Activated T-cell treated with anti-CD3 and anti-CD28 coated beads, Interleukin-2, amount 50 U/mL, for 72 hours (primary cell): Measurements from ENCODE around the gene CTSA. TPM values are rescaled to one million over a fixed set of nuclear protein-coding genes. Genes with fewer than 3 reads are reported as not detected.

Experiments used
- ATAC-seq, 2 donors: fragments of 150-1000 bp; cut with Tn5 transposase; replicated peaks in 1 of 2; 2 replicates each; pipeline ENCODE4 v1.10.0; 2021; ENCODE audit warnings: moderate library complexity in 2 of 2, mild to moderate bottlenecking in 1 of 2
- DNase-seq, 2 donors: peaks; one replicate each; pipeline ENCODE4 v3.0.0; 2021 to 2022; ENCODE audit warnings: mixed read lengths in 1 of 2
- H3K27ac Mint-ChIP-seq: one replicate; pipeline ENCODE4 v1.8.0; 2022; ENCODE audit warnings: mild to moderate bottlenecking, moderate library complexity, mixed read lengths
- H3K27me3 Mint-ChIP-seq: one replicate; pipeline ENCODE4 v1.8.0; 2022; ENCODE audit warnings: low read depth, mixed read lengths
- H3K36me3 Mint-ChIP-seq, 2 donors: one replicate each; pipeline ENCODE4 v1.8.0; 2022; ENCODE audit warnings: mixed read lengths in 2 of 2, mild to moderate bottlenecking in 1 of 2; ENCODE audit not compliant: insufficient read depth in 2 of 2
- H3K4me1 Mint-ChIP-seq: one replicate; pipeline ENCODE4 v1.8.0; 2022; ENCODE audit warnings: low read depth, mixed read lengths
- H3K4me3 Mint-ChIP-seq, 2 donors: one replicate each; pipeline ENCODE4 v1.8.0; 2022; ENCODE audit warnings: mild to moderate bottlenecking in 2 of 2, mixed read lengths in 2 of 2, moderate library complexity in 2 of 2
- H3K9me3 Mint-ChIP-seq, 2 donors: one replicate each; pipeline ENCODE4 v1.8.0; 2022; ENCODE audit warnings: mixed read lengths in 2 of 2
- total RNA-seq, 2 donors: library from RNA; stranded (reverse); gene quantifications; one replicate each; pipeline ENCODE4 v1.2.3, GENCODE V29; 2022

Gene CTSA
- total RNA-seq: 10 to 100 TPM; 37.0 to 59.1 TPM

GRCh38 chr20:45890985-45891983, at the start of gene CTSA, which contains the start of gene NEURL2:
CTSA (plus strand) TSS chr20:45891335; CDS start chr20:45891569, 234 bp downstream.
NEURL2 (minus strand) TSS chr20:45891208; CDS start chr20:45890991, 217 bp downstream.
- Mint-ChIP-seq H3K4me1 (peaks cover 22% of the 10 kb centered on the region), H3K27ac (peak within 1 kb of the TSS; percentile 82), H3K36me3 (peaks cover 0 to 2% of the 10 kb centered on the region in 2 donors), H3K9me3 (no peaks in the 10 kb centered on the region), H3K4me3 (peak within 1 kb of the TSS; percentile 94), H3K27me3 (no peaks in the 10 kb centered on the region)
- ATAC-seq (peak; percentile 84), DNase-seq (peak; percentile 87 to 92)

- no peak for ATAC-seq
Measured at GRCh38 chr20:45841407-45842129, 49.6 kb upstream of the CTSA start.

DNA sequence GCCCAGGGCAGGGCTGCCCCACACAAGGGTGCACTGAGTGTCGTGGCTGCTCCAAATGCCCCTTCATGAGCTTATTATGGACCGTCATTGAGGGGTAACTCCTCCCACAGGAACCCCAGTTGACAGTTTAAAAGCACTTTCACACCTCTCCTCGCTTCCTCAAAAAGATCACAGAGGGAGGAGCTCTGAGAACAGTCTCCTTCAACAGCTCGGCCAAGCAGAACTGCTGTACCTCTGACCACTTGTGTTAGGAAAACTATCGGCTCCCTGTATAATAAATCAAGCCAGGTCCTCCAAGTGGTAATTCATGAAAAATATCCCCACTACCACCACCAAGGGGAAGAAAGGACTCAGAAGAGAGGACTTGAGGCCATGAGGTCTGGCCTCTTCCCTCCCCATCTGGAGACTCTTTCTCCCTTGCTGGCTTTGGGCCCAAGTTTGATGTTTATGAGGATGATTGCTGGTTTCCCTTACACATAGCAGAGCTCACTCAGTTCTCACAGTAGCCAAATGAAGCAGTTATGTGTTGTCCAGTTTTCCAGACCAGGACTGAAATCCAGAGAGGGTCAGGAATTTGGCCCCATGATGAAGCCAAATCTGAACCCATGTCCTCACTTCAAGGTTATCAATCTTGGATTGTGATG, 48.8 kb upstream of the CTSA start:
- Mint-ChIP-seq H3K27me3 (no peaks in the 10 kb centered on the region), H3K4me1 (no peaks in the 10 kb centered on the region), H3K27ac (no peak overlapping the region), H3K36me3 (peaks cover 2 to 8% of the 10 kb centered on the region in 2 donors), H3K9me3 (no peaks in the 10 kb centered on the region), H3K4me3 (no peak overlapping the region)
- ATAC-seq: no peak
- DNase-seq: no peak

More at GRCh38 chr20:45841407-45842129, 49.6 kb upstream of the CTSA start:
- no peak overlapping the region for H3K4me3 Mint-ChIP-seq
- no peaks in the 10 kb centered on the region for H3K4me1 Mint-ChIP-seq
- no peaks in the 10 kb centered on the region for H3K9me3 Mint-ChIP-seq
- H3K27me3 Mint-ChIP-seq: no peaks in the 10 kb centered on the region
- H3K27ac Mint-ChIP-seq: no peak overlapping the region
- no peak for DNase-seq
- peaks cover 2 to 8% of the 10 kb centered on the region in 2 donors for H3K36me3 Mint-ChIP-seq

DNA sequence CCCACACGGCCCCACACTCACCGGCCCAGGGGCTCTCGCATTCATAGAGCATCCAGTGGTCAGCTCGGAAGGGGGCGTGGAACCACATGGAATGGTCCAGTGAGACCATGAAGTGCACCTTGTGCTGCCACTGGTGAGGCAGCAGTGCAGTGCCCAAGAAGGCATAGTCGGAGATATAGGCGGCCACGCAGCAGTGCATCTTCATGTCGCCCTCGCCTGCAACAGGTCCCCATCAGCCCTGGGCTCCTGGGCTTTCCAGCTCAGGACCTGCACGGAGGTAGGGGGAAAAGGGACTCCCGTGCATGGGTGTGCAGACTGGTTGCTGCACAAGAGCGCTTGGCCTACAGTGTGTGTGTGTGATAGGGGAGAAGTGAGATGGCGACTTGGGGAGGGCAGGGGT, 47.6 kb upstream of the CTSA start:
- Mint-ChIP-seq H3K4me1 (no peaks in the 10 kb centered on the region), H3K9me3 (no peaks in the 10 kb centered on the region), H3K27me3 (no peaks in the 10 kb centered on the region), H3K36me3 (peaks cover 2 to 8% of the 10 kb centered on the region in 2 donors), H3K4me3 (no peak overlapping the region), H3K27ac (no peak overlapping the region)
- no peak for ATAC-seq
- no peak for DNase-seq

DNA sequence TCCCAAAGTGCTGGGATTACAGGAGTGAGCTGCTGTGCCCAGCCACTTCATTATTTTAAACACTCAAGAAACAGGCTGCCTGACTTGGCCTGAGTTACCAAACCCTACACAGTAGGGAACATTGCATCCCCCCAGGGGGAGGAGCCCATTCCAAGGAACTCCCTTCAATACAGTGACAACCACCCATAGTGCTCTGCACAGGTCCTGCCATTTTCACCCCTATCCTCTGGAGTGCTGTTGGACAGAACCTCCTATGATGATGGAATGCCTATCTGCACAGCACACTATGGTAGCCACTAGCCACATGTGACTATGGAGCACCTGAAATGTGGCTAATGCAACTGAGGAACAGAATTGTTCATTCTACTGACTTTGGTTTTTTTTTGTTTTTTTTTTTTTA, 45.7 kb upstream of the CTSA start:
- Mint-ChIP-seq H3K36me3 (peaks cover 2 to 8% of the 10 kb centered on the region in 2 donors), H3K9me3 (no peaks in the 10 kb centered on the region), H3K4me3 (no peak overlapping the region), H3K27me3 (no peaks in the 10 kb centered on the region), H3K27ac (no peak overlapping the region), H3K4me1 (no peaks in the 10 kb centered on the region)
- DNase-seq (no peak), ATAC-seq (no peak)

- H3K27ac Mint-ChIP-seq: no peak overlapping the region
- ATAC-seq: no peak
- no peaks in the 10 kb centered on the region for H3K4me1 Mint-ChIP-seq
- no peak overlapping the region for H3K4me3 Mint-ChIP-seq
- no peak for DNase-seq
- no peaks in the 10 kb centered on the region for H3K9me3 Mint-ChIP-seq
- peaks cover 3 to 9% of the 10 kb centered on the region in 2 donors for H3K36me3 Mint-ChIP-seq
- no peaks in the 10 kb centered on the region for H3K27me3 Mint-ChIP-seq
Measured at GRCh38 chr20:45848421-45848820, 42.7 kb upstream of the CTSA start.

GRCh38 chr20:45848969-45849582, 42.1 kb upstream of the CTSA start:
- no peak overlapping the region for H3K4me3 Mint-ChIP-seq
- H3K9me3 Mint-ChIP-seq: no peaks in the 10 kb centered on the region
- no peak overlapping the region for H3K27ac Mint-ChIP-seq
- H3K4me1 Mint-ChIP-seq: no peaks in the 10 kb centered on the region
- H3K36me3 Mint-ChIP-seq: peaks cover 3 to 8% of the 10 kb centered on the region in 2 donors
- no peak for ATAC-seq
- no peak for DNase-seq
- no peaks in the 10 kb centered on the region for H3K27me3 Mint-ChIP-seq

DNA sequence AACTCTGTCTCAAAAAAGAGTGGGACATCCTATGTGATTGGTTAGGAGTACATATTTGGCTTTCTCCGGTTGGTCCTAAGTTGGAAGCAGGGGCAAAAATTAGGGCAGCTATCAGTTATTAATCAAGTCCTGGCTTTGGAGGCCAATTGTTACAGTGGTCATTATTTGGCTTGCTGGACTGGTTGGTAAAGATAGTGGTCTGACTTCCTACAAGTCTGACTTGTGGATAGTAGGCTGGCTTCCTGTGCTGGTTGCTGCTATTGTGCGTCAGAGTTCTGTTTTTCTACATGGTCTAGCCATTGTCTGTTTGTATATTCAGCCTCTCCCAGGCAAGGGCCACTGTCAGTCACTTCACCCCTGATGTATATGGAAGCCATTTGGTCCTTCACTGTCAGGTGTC, 40.9 kb upstream of the CTSA start:
- peaks cover 3 to 6% of the 10 kb centered on the region in 2 donors for H3K36me3 Mint-ChIP-seq
- H3K9me3 Mint-ChIP-seq: no peaks in the 10 kb centered on the region
- H3K4me3 Mint-ChIP-seq: no peak overlapping the region
- DNase-seq (no peak), ATAC-seq (no peak)
- H3K27me3 Mint-ChIP-seq: no peaks in the 10 kb centered on the region
- no peak overlapping the region for H3K27ac Mint-ChIP-seq
- H3K4me1 Mint-ChIP-seq: peaks cover 9% of the 10 kb centered on the region

DNA sequence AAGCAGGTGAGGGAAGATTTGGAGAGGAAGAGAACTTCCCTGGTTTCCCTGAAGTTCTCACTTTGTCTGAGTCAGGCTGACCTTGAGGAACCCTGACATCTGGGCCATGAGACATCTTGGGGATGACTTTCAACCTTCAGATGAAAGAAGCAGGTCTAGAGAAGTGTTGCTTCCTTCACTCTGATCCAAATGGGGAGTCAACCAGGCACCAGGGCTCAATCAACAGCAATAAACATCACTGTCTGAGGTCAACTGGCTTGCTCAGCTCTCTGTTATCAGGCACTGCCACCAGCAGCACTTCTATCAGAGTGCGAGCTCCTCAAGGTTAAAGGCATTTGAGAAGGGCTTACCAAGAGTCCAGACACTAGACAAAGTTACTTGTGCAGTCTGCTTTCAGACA, 40.2 kb upstream of the CTSA start:
- peaks cover 14% of the 10 kb centered on the region for H3K4me1 Mint-ChIP-seq
- DNase-seq (no peak), ATAC-seq (no peak)
- H3K27me3 Mint-ChIP-seq: no peaks in the 10 kb centered on the region
- peaks cover 3 to 6% of the 10 kb centered on the region in 2 donors for H3K36me3 Mint-ChIP-seq
- no peak overlapping the region for H3K27ac Mint-ChIP-seq
- H3K9me3 Mint-ChIP-seq: no peaks in the 10 kb centered on the region
- no peak overlapping the region for H3K4me3 Mint-ChIP-seq

GRCh38 chr20:45851501-45851900, 39.6 kb upstream of the CTSA start:
- Mint-ChIP-seq H3K4me1 (peaks cover 20% of the 10 kb centered on the region), H3K27me3 (no peaks in the 10 kb centered on the region), H3K4me3 (no peak overlapping the region), H3K36me3 (peaks cover 3 to 6% of the 10 kb centered on the region in 2 donors), H3K9me3 (no peaks in the 10 kb centered on the region), H3K27ac (no peak overlapping the region)
- ATAC-seq (no peak), DNase-seq (no peak)

DNA sequence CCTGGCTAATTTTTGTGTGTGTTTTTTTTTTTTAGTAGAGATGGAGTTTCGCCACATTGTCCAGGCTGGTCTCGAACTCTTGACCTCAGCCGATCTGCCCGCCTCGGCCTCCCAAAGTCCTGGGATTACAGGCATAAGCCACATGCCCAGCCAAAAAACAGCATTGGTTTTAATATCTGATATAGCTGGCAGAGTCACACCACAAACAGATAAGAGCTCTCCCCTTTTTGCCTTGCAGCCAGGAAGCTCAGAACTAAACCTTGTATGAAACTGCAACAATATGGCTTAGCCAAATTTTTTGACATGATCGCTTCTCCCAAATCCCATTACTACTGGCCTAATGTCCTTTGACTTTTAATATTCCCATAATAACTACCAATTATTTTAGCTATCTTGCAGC, 38.8 kb upstream of the CTSA start:
- H3K27me3 Mint-ChIP-seq: no peaks in the 10 kb centered on the region
- H3K27ac Mint-ChIP-seq: no peak overlapping the region
- DNase-seq (no peak), ATAC-seq (no peak)
- H3K36me3 Mint-ChIP-seq: peaks cover 3 to 6% of the 10 kb centered on the region in 2 donors
- peaks cover 23% of the 10 kb centered on the region for H3K4me1 Mint-ChIP-seq
- H3K9me3 Mint-ChIP-seq: no peaks in the 10 kb centered on the region
- H3K4me3 Mint-ChIP-seq: no peak overlapping the region

GRCh38 chr20:45853484-45853883, 37.7 kb upstream of the CTSA start:
- no peak overlapping the region for H3K4me3 Mint-ChIP-seq
- H3K9me3 Mint-ChIP-seq: no peaks in the 10 kb centered on the region
- H3K27me3 Mint-ChIP-seq: no peaks in the 10 kb centered on the region
- peaks cover 3 to 6% of the 10 kb centered on the region in 2 donors for H3K36me3 Mint-ChIP-seq
- H3K4me1 Mint-ChIP-seq: peaks cover 33% of the 10 kb centered on the region
- no peak overlapping the region for H3K27ac Mint-ChIP-seq
- no peak for ATAC-seq
- DNase-seq: no peak
